ENCODE results near the gene LRP1B. TPM values are rescaled to one million over a fixed set of nuclear protein-coding genes. Genes with fewer than 3 reads are reported as not detected.

The LRP1B gene
- total and polyA plus RNA-seq, 2 donors (not counting 1 experiment from before 2014, with no cell fraction given), result not detected

GRCh38 chr2:142170847-142171246 is 40.0 kb upstream of the LRP1B start:
- H3K36me3 ChIP-seq (replicated peaks in 1 of 2; ENCODE audit: control extremely low read depth in 1 of 2, control insufficient read depth in 1 of 2, extremely low read depth in 1 of 2, insufficient read depth in 2 of 2, low read length in 1 of 2), result no peaks in the 10 kb centered on the region
- TF ChIP-seq CTCF (IDR thresholded peaks at IDR 0.05) (no peak), EZH2 (IDR thresholded peaks at IDR 0.05; ENCODE audit: borderline replicate concordance, insufficient read depth, low read depth, low read length, poor library complexity, severe bottlenecking) (no peak)
- H3K27me3 ChIP-seq (replicated peaks in 1 of 4; ENCODE audit: control extremely low read depth in 1 of 4, control insufficient read depth in 3 of 4, insufficient read depth in 4 of 4, low read length in 3 of 4), result no peaks in the 10 kb centered on the region
- ChIA-PET POLR2A (no interaction called here), CTCF (interaction anchor here (1.3 kb wide), 1 partner anchor 14 kb away, joined by 3 read pairs; no protein-coding TSS in a partner anchor)
- H3K9ac ChIP-seq (ENCODE audit: low read length), result no peak overlapping the region
- no peak overlapping the region for H3K4me3 ChIP-seq (ENCODE audit: control extremely low read depth in 1 of 5, extremely low read depth in 1 of 5, insufficient read depth in 1 of 5, low read depth in 2 of 5, low read length in 4 of 5)
- no peaks in the 10 kb centered on the region for H3K9me3 ChIP-seq (ENCODE audit: control extremely low read depth in 1 of 3, control insufficient read depth in 2 of 3, insufficient read depth in 1 of 3, low read length in 2 of 3)
- ATAC-seq (ENCODE audit: low read depth), result no peak
- Mint-ChIP-seq H3K4me1 (no peaks in the 10 kb centered on the region), H3K4me3 (no peak overlapping the region), H3K9me3 (ENCODE audit: insufficient read depth) (no peaks in the 10 kb centered on the region), H3K27ac (no peak overlapping the region), H3K27me3 (no peaks in the 10 kb centered on the region)
- WGBS (ENCODE audit: insufficient coverage), result no CpG with 5 or more reads among the region's 2 CpGs
- H3K79me2 ChIP-seq (ENCODE audit: control insufficient read depth, insufficient read depth, low read length), result no peaks in the 10 kb centered on the region
- intact Hi-C loops (cut with micrococcal nuclease), result no loop called here
- H3K4me1 ChIP-seq (ENCODE audit: control insufficient read depth in 2 of 2, insufficient read depth in 2 of 2, low read length in 2 of 2), result no peaks in the 10 kb centered on the region
- no peak for DNase-seq
- H4K20me1 ChIP-seq (ENCODE audit: control insufficient read depth, insufficient read depth, low read length, poor library complexity, severe bottlenecking), result no peaks in the 10 kb centered on the region
- H3K27ac ChIP-seq (ENCODE audit: low read length in 2 of 2), result no peak overlapping the region
- H2AFZ ChIP-seq (ENCODE audit: insufficient read depth, low read depth, low read length, poor library complexity, severe bottlenecking), result no peak overlapping the region
- no peak overlapping the region for H3K4me2 ChIP-seq (replicated peaks; ENCODE audit: low read depth, low read length, poor library complexity, severe bottlenecking)

- Histone ChIP-seq H3K79me2 (ENCODE audit: control insufficient read depth, insufficient read depth, low read length) (no peaks in the 10 kb centered on the region), H3K4me2 (replicated peaks; ENCODE audit: low read depth, low read length, poor library complexity, severe bottlenecking) (no peak overlapping the region), H4K20me1 (ENCODE audit: control insufficient read depth, insufficient read depth, low read length, poor library complexity, severe bottlenecking) (no peaks in the 10 kb centered on the region), H2AFZ (ENCODE audit: insufficient read depth, low read depth, low read length, poor library complexity, severe bottlenecking) (no peak overlapping the region), H3K27me3 (replicated peaks in 1 of 4; ENCODE audit: control extremely low read depth in 1 of 4, control insufficient read depth in 3 of 4, insufficient read depth in 4 of 4, low read length in 3 of 4) (no peaks in the 10 kb centered on the region), H3K36me3 (replicated peaks in 1 of 2; ENCODE audit: control extremely low read depth in 1 of 2, control insufficient read depth in 1 of 2, extremely low read depth in 1 of 2, insufficient read depth in 2 of 2, low read length in 1 of 2) (no peaks in the 10 kb centered on the region), H3K4me1 (ENCODE audit: control insufficient read depth in 2 of 2, insufficient read depth in 2 of 2, low read length in 2 of 2) (no peaks in the 10 kb centered on the region), H3K9ac (ENCODE audit: low read length) (no peak overlapping the region), H3K9me3 (ENCODE audit: control extremely low read depth in 1 of 3, control insufficient read depth in 2 of 3, insufficient read depth in 1 of 3, low read length in 2 of 3) (no peaks in the 10 kb centered on the region), H3K4me3 (ENCODE audit: control extremely low read depth in 1 of 5, extremely low read depth in 1 of 5, insufficient read depth in 1 of 5, low read depth in 2 of 5, low read length in 4 of 5) (no peak overlapping the region), H3K27ac (ENCODE audit: low read length in 2 of 2) (no peak overlapping the region)
- H3K4me1 Mint-ChIP-seq, result no peaks in the 10 kb centered on the region
- WGBS (ENCODE audit: insufficient coverage), result 0% methylated on average over 3 of the region's 3 CpGs
- no peak overlapping the region for H3K4me3 Mint-ChIP-seq
- H3K27me3 Mint-ChIP-seq, result no peaks in the 10 kb centered on the region
- ChIA-PET CTCF (no interaction called here), POLR2A (no interaction called here)
- intact Hi-C loops (cut with micrococcal nuclease), result no loop called here
- TF ChIP-seq CTCF (IDR thresholded peaks at IDR 0.05) (no peak), EZH2 (IDR thresholded peaks at IDR 0.05; ENCODE audit: borderline replicate concordance, insufficient read depth, low read depth, low read length, poor library complexity, severe bottlenecking) (no peak)
- DNase-seq (peak; percentile 8), ATAC-seq (ENCODE audit: low read depth) (peak; percentile 58)
- H3K9me3 Mint-ChIP-seq (ENCODE audit: insufficient read depth), result no peaks in the 10 kb centered on the region
- no peak overlapping the region for H3K27ac Mint-ChIP-seq
Measured at GRCh38 chr2:142165790-142166189, 35.0 kb upstream of the LRP1B start.
